ENCODE measurements around the gene WAS.

DNA sequence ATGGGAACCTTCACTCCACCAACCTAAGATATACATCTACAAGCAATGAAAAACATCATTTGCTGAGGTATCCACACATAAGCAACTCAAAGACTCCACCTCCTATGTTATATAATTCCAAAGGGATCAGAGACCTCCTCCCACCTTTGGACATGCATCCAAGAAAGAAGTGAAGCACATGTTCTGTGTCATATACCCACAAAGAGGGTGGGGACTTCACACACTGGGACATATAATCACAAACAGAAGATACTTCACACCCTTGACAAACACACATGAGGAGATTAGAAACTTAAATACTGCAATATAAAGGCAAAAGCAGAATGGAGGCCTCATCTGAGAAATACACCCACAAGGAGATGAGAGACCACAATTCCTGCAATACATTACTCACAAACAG lies 38.3 kb downstream of the WAS start:
- TF ChIP-seq ZNF8 (CRISPR knock-in tag; IDR thresholded peaks at IDR 0.05) (no peak), ZFP30 (CRISPR knock-in tag; IDR thresholded peaks at IDR 0.05) (no peak), ZC3H10 (CRISPR knock-in tag; IDR thresholded peaks at IDR 0.05) (no peak), PPARA (CRISPR knock-in tag; IDR thresholded peaks at IDR 0.05; ENCODE audit: borderline replicate concordance) (no peak), RARB (CRISPR knock-in tag; IDR thresholded peaks at IDR 0.05) (no peak), TOX (CRISPR knock-in tag; IDR thresholded peaks at IDR 0.05; ENCODE audit: borderline replicate concordance) (no peak), ZFP3 (CRISPR knock-in tag; IDR thresholded peaks at IDR 0.05) (no peak), SNAI2 (CRISPR knock-in tag; IDR thresholded peaks at IDR 0.05) (no peak)
- TF ChIP-seq, protein P1, sequence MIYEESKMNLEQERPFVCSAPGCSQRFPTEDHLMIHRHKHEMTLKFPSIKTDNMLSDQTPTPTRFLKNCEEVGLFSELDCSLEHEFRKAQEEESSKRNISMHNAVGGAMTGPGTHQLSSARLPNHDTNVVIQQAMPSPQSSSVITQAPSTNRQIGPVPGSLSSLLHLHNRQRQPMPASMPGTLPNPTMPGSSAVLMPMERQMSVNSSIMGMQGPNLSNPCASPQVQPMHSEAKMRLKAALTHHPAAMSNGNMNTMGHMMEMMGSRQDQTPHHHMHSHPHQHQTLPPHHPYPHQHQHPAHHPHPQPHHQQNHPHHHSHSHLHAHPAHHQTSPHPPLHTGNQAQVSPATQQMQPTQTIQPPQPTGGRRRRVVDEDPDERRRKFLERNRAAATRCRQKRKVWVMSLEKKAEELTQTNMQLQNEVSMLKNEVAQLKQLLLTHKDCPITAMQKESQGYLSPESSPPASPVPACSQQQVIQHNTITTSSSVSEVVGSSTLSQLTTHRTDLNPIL (CRISPR knock-in tag; IDR thresholded peaks at IDR 0.05; ENCODE audit: low read depth), result no peak

All from SK-N-SH treated with all-trans-retinoic acid at 6 μM for 48 hours (cell line).